Skeletal muscle satellite cell (primary cell): ENCODE results near the gene DHX38. TPM values are rescaled to one million over a fixed set of nuclear protein-coding genes. Genes with fewer than 3 reads are reported as not detected.
"Not testable (repeated sequence)": the region's sequence is repeated elsewhere in the genome, so short reads cannot be mapped to it uniquely, and the experiment has no call there.

Source experiments
- H3K27me3 ChIP-seq: 2 replicates; pipeline ENCODE4 v1.7.0; 2013; ENCODE audit warnings: low read length; ENCODE audit not compliant: control insufficient read depth, insufficient read depth
- H3K36me3 ChIP-seq: 2 replicates; pipeline ENCODE4 v1.7.0; 2013; ENCODE audit warnings: mild to moderate bottlenecking, control low read depth, low read length; ENCODE audit not compliant: insufficient read depth
- H3K4me1 ChIP-seq: 2 replicates; pipeline ENCODE4 v1.7.0; 2013; ENCODE audit warnings: low read length; ENCODE audit not compliant: control insufficient read depth, insufficient read depth
- H3K4me2 ChIP-seq: 2 replicates; pipeline ENCODE4 v1.7.0; 2013; ENCODE audit warnings: mild to moderate bottlenecking, low read length
- H3K4me3 ChIP-seq: 2 replicates; pipeline ENCODE4 v1.7.0; 2013; ENCODE audit warnings: low read length
- H3K9ac ChIP-seq: 2 replicates; pipeline ENCODE4 v1.7.0; 2013; ENCODE audit warnings: mild to moderate bottlenecking, low read depth, low read length, moderate library complexity
- H3K9me3 ChIP-seq: replicated peaks from 2 replicates; pipeline ENCODE4 v1.7.0; 2013; ENCODE audit warnings: mild to moderate bottlenecking, control low read depth, low read length
- total RNA-seq: library from RNA; depleted of rRNA; stranded (reverse); fragments of >200 nt; gene quantifications from 2 replicates; pipeline ENCODE4 v1.2.3, GENCODE V29; 2012; rRNA removed

The DHX38 gene
- total RNA-seq: 54.8 and 60.3 TPM in 2 replicates

DNA sequence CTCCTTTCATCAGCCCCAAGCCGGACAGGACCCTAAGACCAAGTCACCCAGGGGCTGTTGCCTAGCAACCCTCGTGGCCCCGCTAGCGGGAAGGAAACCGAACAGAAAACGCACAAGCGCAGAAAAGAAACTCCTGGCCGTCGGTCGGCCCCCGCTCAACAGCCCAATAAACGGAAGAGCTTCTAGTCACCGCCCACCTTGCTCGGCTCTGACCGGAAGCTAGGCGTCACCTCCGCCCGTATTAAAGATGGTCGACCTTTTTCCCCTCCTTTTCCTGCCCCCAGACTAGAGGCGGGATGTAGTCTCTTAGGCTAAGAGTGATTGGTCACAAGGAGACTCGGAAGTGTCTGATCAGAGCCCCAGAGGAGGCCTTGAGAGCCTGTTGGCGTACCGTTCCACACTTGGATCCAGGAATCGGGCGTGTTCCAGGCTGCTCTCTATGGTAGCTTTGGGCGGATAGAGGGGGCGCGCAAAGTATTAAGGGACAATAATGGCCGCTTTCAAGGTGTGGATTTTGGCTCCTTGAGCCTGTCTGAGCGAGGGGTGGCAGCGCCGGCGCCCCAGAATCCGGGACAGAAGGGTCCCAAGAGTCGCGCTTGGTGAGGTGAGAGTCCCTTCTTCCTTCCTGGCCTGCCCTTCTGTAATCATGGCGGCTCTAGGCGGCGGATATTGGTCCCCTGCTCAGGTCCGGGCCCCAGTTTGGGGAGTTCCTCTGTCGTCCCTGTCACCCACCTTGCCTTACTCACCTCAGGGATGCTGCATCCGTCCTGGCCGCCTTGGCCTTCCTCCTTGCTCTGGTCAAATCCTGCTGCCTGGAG is at the start of gene DHX38, which contains the start of gene TXNL4B:
Gene DHX38, plus strand, starts transcription at position 400 of the 818 bp plus-strand sequence. CDS start 2,311 bp downstream, outside the sequence.
Gene TXNL4B, minus strand, starts transcription at position 173 of the 818 bp plus-strand sequence. CDS start 2,871 bp downstream, outside the sequence.
- H3K4me2 ChIP-seq: peak within 1 kb of the TSS; percentile 95
- H3K36me3 ChIP-seq: peaks cover 42% of the 10 kb centered on the region
- H3K4me1 ChIP-seq: peaks cover 25% of the 10 kb centered on the region
- H3K4me3 ChIP-seq: peak within 1 kb of the TSS; percentile 86
- no peaks in the 10 kb centered on the region for H3K27me3 ChIP-seq
- peak within 1 kb of the TSS; percentile 97 for H3K9ac ChIP-seq
- H3K9me3 ChIP-seq: no peaks in the 10 kb centered on the region

GRCh38 chr16:72044296-72044695 is 49.4 kb upstream of the DHX38 start:
- H3K36me3 ChIP-seq: no peaks in the 10 kb centered on the region
- peaks cover 6% of the 10 kb centered on the region for H3K4me1 ChIP-seq
- no peaks in the 10 kb centered on the region for H3K9me3 ChIP-seq
- no peak overlapping the region for H3K4me2 ChIP-seq
- no peaks in the 10 kb centered on the region for H3K27me3 ChIP-seq
- no peak overlapping the region for H3K4me3 ChIP-seq
- no peak overlapping the region for H3K9ac ChIP-seq

GRCh38 chr16:72044825-72045359 is 48.8 kb upstream of the DHX38 start:
- Histone ChIP-seq H3K36me3 (no peaks in the 10 kb centered on the region), H3K4me2 (no peak overlapping the region), H3K9me3 (no peaks in the 10 kb centered on the region), H3K9ac (no peak overlapping the region), H3K4me1 (peaks cover 6% of the 10 kb centered on the region), H3K27me3 (no peaks in the 10 kb centered on the region), H3K4me3 (no peak overlapping the region)

DNA sequence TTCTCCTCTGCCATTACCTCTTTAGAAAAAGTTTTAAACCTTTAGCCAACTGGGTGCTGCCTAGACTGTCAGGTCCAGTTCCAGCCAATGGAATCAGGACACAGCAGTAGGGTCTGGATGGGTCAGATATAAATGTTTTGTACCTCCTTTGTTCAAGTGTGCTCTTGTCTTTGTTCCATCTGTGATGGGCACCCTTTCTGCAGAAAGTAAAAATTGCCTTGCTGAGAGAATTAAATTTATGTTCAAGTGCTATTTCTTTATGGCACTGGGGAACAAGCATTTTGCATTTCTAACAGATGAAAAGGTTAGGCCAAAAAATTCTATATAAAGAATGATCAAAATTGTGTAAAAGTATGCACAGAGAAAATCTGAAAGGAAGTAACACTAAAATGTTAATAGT is 44.5 kb upstream of the DHX38 start:
- H3K9me3 ChIP-seq: no peaks in the 10 kb centered on the region

DNA sequence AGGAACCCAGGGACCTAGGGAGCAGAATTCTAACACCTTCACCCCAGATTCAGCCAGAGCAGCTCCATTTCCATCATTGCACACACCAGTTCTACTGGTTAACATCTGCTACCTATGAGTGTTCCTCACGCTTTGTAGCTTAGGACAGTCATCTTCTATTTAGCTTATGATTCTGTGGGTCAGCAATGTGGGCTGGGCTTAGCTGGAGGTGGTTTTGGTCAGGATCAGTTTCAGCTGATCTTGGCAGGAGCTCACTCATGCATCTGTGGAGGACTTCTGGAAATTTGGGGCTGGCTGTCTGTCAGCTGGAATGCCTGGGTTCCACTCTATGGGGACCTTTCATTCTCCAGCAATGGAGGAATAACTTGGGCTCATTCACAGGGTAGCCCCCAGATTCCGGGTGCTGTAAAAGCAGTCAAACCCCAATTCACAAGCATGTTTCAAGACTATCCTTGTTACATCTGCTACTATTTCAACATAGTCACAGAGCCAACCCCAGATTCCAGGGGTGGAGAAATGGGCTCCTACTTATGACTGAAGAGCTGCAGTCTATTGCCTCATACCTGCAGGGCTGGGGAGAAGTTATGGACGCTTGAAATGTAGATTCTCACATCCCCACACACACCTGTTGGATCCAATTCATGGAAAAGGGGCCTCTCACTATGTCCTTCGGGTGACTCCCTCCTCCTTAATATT is 42.7 kb upstream of the DHX38 start:
- no peaks in the 10 kb centered on the region for H3K4me1 ChIP-seq
- no peak overlapping the region for H3K4me2 ChIP-seq
- H3K4me3 ChIP-seq: no peak overlapping the region

More for the DNA sequence above, 44.5 kb upstream of the DHX38 start:
- no peaks in the 10 kb centered on the region for H3K36me3 ChIP-seq
- no peaks in the 10 kb centered on the region for H3K4me1 ChIP-seq
- no peaks in the 10 kb centered on the region for H3K27me3 ChIP-seq
- no peak overlapping the region for H3K9ac ChIP-seq
- no peak overlapping the region for H3K4me3 ChIP-seq
- no peak overlapping the region for H3K4me2 ChIP-seq

DNA sequence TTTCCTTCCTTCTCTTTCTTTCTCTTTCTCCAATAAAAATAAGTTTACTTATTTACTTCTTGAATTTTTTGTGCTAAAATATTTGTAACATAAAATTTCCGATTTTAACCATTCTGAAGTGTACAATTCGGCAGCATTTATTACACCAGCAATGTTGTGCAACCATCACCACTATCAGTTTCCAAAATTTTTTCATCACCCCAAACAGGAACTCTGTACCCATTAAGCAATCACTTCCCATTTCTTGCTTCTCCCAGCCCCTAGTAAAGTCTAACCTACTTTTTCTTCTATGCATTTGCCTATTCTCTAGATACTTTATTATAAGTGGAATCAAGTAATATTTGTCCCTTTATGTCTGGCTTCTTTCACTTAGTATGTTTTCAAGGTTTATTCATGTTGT is 41.8 kb upstream of the DHX38 start:
- no peak overlapping the region for H3K4me3 ChIP-seq
- H3K27me3 ChIP-seq: no peaks in the 10 kb centered on the region
- no peak overlapping the region for H3K9ac ChIP-seq
- H3K4me1 ChIP-seq: no peaks in the 10 kb centered on the region
- H3K36me3 ChIP-seq: no peaks in the 10 kb centered on the region
- H3K9me3 ChIP-seq: no peaks in the 10 kb centered on the region
- no peak overlapping the region for H3K4me2 ChIP-seq

More for the DNA sequence above, 42.7 kb upstream of the DHX38 start:
- H3K9me3 ChIP-seq: no peaks in the 10 kb centered on the region
- H3K36me3 ChIP-seq: no peaks in the 10 kb centered on the region
- no peak overlapping the region for H3K9ac ChIP-seq
- no peaks in the 10 kb centered on the region for H3K27me3 ChIP-seq

DNA sequence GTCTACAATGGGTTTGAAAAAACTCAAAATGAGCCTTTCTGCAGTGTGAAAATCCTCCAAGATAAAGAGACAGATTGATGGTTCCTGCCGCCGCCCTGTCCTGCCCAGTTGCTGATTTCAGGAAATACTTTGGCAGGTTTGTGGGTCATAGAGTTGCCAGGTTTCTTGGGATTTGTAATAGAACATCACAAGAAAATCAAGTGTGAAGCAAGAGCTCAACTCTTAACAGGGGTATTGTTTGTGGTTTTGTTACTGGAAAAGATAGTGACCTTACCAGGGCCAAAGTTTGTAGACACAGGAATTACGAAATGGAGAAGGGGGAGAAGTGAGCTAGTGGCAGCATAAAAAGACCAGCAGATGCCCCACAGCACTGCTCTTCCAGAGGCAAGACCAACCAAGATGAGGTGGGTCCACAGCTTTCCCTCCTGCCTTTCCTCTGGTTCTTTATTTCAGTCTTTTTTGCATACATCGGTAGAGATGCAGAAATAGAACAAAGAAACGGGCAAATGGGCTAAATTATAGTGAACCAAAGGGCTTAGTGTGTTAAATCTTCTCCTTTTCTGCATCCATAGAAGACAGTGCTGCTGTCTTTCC is 39.3 kb upstream of the DHX38 start, which contains the start of gene HP:
Gene HP, plus strand, starts transcription at position 252 of the 594 bp plus-strand sequence. Its CDS starts 148 bp downstream, at position 400.
- not testable (repeated sequence) for H3K27me3 ChIP-seq, H3K4me2 ChIP-seq, H3K9ac ChIP-seq, H3K4me3 ChIP-seq, H3K36me3 ChIP-seq, H3K4me1 ChIP-seq, H3K9me3 ChIP-seq

DNA sequence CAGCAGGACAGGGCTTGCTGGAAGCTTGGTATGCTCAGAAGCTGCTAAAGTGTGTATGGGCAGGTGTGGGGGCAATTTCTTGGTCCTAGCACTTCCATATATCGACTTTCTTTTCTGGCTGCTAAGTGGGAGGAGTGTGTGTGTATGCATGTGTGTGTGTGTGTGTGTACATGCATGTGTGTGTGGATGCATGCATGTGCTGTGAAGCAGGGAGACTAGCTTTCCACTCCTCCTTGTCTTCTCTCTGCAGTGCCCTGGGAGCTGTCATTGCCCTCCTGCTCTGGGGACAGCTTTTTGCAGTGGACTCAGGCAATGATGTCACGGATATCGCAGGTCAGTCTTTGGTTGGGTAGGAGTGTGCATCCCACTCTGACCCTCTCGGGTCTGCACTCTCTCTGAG is 37.7 kb upstream of the DHX38 start:
- Histone ChIP-seq H3K9me3 (no peaks in the 10 kb centered on the region), H3K4me2 (no peak overlapping the region), H3K9ac (no peak overlapping the region), H3K36me3 (no peaks in the 10 kb centered on the region), H3K27me3 (no peaks in the 10 kb centered on the region), H3K4me1 (no peaks in the 10 kb centered on the region), H3K4me3 (no peak overlapping the region)

GRCh38 chr16:72057313-72057712 is 36.3 kb upstream of the DHX38 start:
- not testable (repeated sequence) for H3K27me3 ChIP-seq, H3K4me1 ChIP-seq, H3K9me3 ChIP-seq, H3K9ac ChIP-seq, H3K4me3 ChIP-seq, H3K4me2 ChIP-seq, H3K36me3 ChIP-seq

GRCh38 chr16:72059060-72059459 is 34.6 kb upstream of the DHX38 start:
- not testable (repeated sequence) for H3K4me2 ChIP-seq

DNA sequence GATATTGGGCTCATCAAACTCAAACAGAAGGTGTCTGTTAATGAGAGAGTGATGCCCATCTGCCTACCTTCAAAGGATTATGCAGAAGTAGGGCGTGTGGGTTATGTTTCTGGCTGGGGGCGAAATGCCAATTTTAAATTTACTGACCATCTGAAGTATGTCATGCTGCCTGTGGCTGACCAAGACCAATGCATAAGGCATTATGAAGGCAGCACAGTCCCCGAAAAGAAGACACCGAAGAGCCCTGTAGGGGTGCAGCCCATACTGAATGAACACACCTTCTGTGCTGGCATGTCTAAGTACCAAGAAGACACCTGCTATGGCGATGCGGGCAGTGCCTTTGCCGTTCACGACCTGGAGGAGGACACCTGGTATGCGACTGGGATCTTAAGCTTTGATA is 33.2 kb upstream of the DHX38 start:
- Histone ChIP-seq H3K9ac (no peak overlapping the region), H3K4me2 (no peak overlapping the region), H3K4me1 (no peaks in the 10 kb centered on the region), H3K4me3 (no peak overlapping the region), H3K36me3 (no peaks in the 10 kb centered on the region), H3K27me3 (no peaks in the 10 kb centered on the region), H3K9me3 (no peaks in the 10 kb centered on the region)

More at GRCh38 chr16:72059060-72059459, 34.6 kb upstream of the DHX38 start:
- not testable (repeated sequence) for H3K4me1 ChIP-seq, H3K4me3 ChIP-seq, H3K9me3 ChIP-seq, H3K27me3 ChIP-seq, H3K36me3 ChIP-seq, H3K9ac ChIP-seq
